K562 (cell line): ENCODE data around the gene ZNF502. TPM values are rescaled to one million over a fixed set of nuclear protein-coding genes. Genes with fewer than 3 reads are reported as not detected.
A peak's percentile ranks its signal among the peaks of the same experiment; 100 is the strongest.

ENCODE experiments used
- ETV5 ChIP-seq: sonication (generic); formaldehyde crosslinking; IDR thresholded peaks from 2 replicates; pipeline ENCODE4 v1.4.0; 2020; ENCODE audit warnings: low read depth, mild to moderate bottlenecking, missing genetic modification reagents
- MCM7 ChIP-seq, 2 experiments: fragments of 450-650 bp; IDR thresholded peaks; 2 replicates each; pipeline ENCODE4 v1.6.1; 2016 to 2018
- ZBTB8A ChIP-seq: fragments of 450-650 bp; IDR thresholded peaks from 2 replicates; pipeline ENCODE4 v1.6.1; 2018; ENCODE audit warnings: mild to moderate bottlenecking, moderate library complexity; ENCODE audit not compliant: partially characterized antibody
- ZNF431 ChIP-seq: sonication (generic); formaldehyde crosslinking; IDR thresholded peaks from 2 replicates; pipeline ENCODE4 v1.8.0; 2022; ENCODE audit warnings: mild to moderate bottlenecking, missing genetic modification reagents
- ZNF507 ChIP-seq: conservative IDR thresholded peaks from 2 replicates; pipeline ENCODE4 v1.6.1; 2017; ENCODE audit warnings: missing genetic modification characterization, missing compliant biosample characterization
- ZNF785 ChIP-seq: fragments of 250-450 bp; sonication (Bioruptor Pico); IDR thresholded peaks from 2 replicates; pipeline ENCODE4 v1.4.0; 2020; ENCODE audit warnings: mild to moderate bottlenecking
- polyA plus RNA-seq, 8 experiments: library from polyadenylated mRNA; depleted of rRNA in 4 of 8; stranded (reverse) in 5 of 8; unstranded in 3 of 8; fragments of >200 nt; fragmentation: Nextera tagmentation in 2 of 8; fragmentation: Illumina TruSeq in 1 of 8; extraction: Ambion mirVana in 2 of 8; extraction: Trizol in 1 of 8; gene quantifications; 2 replicates each; pipeline versions ENCODE4 v1.2.1 to v1.2.3, GENCODE V29; 2011 to 2014; ENCODE audit warnings: inconsistent platforms in 1 of 8, missing spikeins in 1 of 8
- total RNA-seq, 7 experiments: library from RNA; depleted of rRNA in 6 of 7; stranded (reverse); fragments of >200 nt in 6 of 7; fragmentation: Illumina TruSeq in 2 of 7; extraction: Trizol in 2 of 7; gene quantifications; 2 replicates each; pipeline versions ENCODE4 v1.2.1 to v1.2.3, GENCODE V29; 2011 to 2021; ENCODE audit warnings: low replicate concordance in 1 of 7
- TF ChIP-seq, protein P1 (sequence below): conservative IDR thresholded peaks from 2 replicates; pipeline ENCODE4 v1.6.1; 2011; ENCODE audit warnings: low read depth, mild to moderate bottlenecking, low read length; ENCODE audit not compliant: control insufficient read depth
- TF ChIP-seq, protein P2 (sequence below): fragments of 450-650 bp; IDR thresholded peaks from 2 replicates; pipeline ENCODE4 v1.6.1; 2016; ENCODE audit warnings: mild to moderate bottlenecking, moderate library complexity
- TF ChIP-seq, protein P3 (sequence below): fragments of 450-650 bp; formaldehyde crosslinking; IDR thresholded peaks from 2 replicates; pipeline ENCODE4 v1.4.0; 2022; ENCODE audit warnings: mild to moderate bottlenecking, moderate library complexity
- TF ChIP-seq, protein P4 (sequence below): IDR thresholded peaks from 3 replicates; pipeline ENCODE4 v1.6.1; 2011; ENCODE audit warnings: borderline replicate concordance, mild to moderate bottlenecking; ENCODE audit not compliant: insufficient read length, insufficient read depth
- TF ChIP-seq, protein P5 (sequence below): sonication (generic); formaldehyde crosslinking; IDR thresholded peaks from 2 replicates; pipeline ENCODE4 v1.8.0; 2022; ENCODE audit warnings: missing genetic modification reagents, mild to moderate bottlenecking, moderate library complexity, borderline replicate concordance

ZNF502 gene
- total and polyA plus RNA-seq, 9 of the 15 experiments (the other 6 are each of a cell fraction or from before 2014, with no cell fraction given) = 0.38 to 0.98 (median 0.67) TPM

DNA sequence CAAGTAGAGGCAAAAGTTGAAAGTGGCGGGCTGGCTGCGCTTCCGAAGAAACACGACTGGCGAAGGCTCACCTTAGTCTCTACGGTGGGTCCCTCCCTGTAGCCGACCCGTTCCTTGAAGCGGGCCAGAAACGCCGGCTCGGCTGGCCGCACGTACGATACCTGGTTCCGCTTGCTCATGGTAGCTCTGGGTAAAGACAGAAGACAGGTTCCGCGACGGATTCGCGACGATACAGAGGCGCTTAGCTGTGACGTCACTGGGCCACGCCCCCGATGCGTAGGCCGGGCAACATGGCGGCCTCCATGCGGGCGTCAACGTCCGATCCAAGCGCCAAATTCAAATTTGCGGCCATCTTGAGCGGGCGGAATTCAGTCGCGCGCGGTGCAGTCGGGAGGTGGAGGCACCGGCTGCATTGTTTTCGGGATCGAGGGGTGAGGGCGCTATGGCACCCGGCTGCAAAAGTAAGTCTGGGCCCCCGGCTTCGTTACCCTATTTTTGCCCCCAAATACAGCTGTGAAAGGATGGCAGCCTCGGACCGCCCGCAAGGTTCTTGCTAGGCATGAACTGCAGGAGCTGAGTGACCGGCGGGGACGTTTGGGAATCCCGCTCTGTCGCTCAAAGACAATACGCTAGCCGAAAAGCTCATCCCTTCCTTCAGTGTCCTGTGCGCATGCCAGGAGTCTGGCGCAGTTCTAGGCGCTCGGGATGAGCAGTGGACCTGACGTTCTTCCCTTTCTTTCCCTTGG, 49.1 kb downstream of the ZNF502 start, which contains the start of the genes KIAA1143 and KIF15 (continued):
- TF ChIP-seq, protein P1, sequence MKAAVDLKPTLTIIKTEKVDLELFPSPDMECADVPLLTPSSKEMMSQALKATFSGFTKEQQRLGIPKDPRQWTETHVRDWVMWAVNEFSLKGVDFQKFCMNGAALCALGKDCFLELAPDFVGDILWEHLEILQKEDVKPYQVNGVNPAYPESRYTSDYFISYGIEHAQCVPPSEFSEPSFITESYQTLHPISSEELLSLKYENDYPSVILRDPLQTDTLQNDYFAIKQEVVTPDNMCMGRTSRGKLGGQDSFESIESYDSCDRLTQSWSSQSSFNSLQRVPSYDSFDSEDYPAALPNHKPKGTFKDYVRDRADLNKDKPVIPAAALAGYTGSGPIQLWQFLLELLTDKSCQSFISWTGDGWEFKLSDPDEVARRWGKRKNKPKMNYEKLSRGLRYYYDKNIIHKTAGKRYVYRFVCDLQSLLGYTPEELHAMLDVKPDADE = peak; percentile 92
- TF ChIP-seq ZNF507 (no peak), ZNF785 (CRISPR knock-in tag) (no peak), ETV5 (CRISPR knock-in tag) (peak; percentile 51; the same call in 1 of the 2 replicates), MCM7 (IDR thresholded peaks at IDR 0.05) (no peak), ZBTB8A (no peak), ZNF431 (CRISPR knock-in tag) (peak; percentile 63; the same call in 1 of the 2 replicates)
- TF ChIP-seq, protein P2, sequence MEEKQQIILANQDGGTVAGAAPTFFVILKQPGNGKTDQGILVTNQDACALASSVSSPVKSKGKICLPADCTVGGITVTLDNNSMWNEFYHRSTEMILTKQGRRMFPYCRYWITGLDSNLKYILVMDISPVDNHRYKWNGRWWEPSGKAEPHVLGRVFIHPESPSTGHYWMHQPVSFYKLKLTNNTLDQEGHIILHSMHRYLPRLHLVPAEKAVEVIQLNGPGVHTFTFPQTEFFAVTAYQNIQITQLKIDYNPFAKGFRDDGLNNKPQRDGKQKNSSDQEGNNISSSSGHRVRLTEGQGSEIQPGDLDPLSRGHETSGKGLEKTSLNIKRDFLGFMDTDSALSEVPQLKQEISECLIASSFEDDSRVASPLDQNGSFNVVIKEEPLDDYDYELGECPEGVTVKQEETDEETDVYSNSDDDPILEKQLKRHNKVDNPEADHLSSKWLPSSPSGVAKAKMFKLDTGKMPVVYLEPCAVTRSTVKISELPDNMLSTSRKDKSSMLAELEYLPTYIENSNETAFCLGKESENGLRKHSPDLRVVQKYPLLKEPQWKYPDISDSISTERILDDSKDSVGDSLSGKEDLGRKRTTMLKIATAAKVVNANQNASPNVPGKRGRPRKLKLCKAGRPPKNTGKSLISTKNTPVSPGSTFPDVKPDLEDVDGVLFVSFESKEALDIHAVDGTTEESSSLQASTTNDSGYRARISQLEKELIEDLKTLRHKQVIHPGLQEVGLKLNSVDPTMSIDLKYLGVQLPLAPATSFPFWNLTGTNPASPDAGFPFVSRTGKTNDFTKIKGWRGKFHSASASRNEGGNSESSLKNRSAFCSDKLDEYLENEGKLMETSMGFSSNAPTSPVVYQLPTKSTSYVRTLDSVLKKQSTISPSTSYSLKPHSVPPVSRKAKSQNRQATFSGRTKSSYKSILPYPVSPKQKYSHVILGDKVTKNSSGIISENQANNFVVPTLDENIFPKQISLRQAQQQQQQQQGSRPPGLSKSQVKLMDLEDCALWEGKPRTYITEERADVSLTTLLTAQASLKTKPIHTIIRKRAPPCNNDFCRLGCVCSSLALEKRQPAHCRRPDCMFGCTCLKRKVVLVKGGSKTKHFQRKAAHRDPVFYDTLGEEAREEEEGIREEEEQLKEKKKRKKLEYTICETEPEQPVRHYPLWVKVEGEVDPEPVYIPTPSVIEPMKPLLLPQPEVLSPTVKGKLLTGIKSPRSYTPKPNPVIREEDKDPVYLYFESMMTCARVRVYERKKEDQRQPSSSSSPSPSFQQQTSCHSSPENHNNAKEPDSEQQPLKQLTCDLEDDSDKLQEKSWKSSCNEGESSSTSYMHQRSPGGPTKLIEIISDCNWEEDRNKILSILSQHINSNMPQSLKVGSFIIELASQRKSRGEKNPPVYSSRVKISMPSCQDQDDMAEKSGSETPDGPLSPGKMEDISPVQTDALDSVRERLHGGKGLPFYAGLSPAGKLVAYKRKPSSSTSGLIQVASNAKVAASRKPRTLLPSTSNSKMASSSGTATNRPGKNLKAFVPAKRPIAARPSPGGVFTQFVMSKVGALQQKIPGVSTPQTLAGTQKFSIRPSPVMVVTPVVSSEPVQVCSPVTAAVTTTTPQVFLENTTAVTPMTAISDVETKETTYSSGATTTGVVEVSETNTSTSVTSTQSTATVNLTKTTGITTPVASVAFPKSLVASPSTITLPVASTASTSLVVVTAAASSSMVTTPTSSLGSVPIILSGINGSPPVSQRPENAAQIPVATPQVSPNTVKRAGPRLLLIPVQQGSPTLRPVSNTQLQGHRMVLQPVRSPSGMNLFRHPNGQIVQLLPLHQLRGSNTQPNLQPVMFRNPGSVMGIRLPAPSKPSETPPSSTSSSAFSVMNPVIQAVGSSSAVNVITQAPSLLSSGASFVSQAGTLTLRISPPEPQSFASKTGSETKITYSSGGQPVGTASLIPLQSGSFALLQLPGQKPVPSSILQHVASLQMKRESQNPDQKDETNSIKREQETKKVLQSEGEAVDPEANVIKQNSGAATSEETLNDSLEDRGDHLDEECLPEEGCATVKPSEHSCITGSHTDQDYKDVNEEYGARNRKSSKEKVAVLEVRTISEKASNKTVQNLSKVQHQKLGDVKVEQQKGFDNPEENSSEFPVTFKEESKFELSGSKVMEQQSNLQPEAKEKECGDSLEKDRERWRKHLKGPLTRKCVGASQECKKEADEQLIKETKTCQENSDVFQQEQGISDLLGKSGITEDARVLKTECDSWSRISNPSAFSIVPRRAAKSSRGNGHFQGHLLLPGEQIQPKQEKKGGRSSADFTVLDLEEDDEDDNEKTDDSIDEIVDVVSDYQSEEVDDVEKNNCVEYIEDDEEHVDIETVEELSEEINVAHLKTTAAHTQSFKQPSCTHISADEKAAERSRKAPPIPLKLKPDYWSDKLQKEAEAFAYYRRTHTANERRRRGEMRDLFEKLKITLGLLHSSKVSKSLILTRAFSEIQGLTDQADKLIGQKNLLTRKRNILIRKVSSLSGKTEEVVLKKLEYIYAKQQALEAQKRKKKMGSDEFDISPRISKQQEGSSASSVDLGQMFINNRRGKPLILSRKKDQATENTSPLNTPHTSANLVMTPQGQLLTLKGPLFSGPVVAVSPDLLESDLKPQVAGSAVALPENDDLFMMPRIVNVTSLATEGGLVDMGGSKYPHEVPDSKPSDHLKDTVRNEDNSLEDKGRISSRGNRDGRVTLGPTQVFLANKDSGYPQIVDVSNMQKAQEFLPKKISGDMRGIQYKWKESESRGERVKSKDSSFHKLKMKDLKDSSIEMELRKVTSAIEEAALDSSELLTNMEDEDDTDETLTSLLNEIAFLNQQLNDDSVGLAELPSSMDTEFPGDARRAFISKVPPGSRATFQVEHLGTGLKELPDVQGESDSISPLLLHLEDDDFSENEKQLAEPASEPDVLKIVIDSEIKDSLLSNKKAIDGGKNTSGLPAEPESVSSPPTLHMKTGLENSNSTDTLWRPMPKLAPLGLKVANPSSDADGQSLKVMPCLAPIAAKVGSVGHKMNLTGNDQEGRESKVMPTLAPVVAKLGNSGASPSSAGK = peak; percentile 94
- TF ChIP-seq, protein P3, sequence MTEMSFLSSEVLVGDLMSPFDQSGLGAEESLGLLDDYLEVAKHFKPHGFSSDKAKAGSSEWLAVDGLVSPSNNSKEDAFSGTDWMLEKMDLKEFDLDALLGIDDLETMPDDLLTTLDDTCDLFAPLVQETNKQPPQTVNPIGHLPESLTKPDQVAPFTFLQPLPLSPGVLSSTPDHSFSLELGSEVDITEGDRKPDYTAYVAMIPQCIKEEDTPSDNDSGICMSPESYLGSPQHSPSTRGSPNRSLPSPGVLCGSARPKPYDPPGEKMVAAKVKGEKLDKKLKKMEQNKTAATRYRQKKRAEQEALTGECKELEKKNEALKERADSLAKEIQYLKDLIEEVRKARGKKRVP (CRISPR knock-in tag) = no peak
- TF ChIP-seq, protein P4, sequence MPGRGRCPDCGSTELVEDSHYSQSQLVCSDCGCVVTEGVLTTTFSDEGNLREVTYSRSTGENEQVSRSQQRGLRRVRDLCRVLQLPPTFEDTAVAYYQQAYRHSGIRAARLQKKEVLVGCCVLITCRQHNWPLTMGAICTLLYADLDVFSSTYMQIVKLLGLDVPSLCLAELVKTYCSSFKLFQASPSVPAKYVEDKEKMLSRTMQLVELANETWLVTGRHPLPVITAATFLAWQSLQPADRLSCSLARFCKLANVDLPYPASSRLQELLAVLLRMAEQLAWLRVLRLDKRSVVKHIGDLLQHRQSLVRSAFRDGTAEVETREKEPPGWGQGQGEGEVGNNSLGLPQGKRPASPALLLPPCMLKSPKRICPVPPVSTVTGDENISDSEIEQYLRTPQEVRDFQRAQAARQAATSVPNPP = no peak
- TF ChIP-seq, protein P5, sequence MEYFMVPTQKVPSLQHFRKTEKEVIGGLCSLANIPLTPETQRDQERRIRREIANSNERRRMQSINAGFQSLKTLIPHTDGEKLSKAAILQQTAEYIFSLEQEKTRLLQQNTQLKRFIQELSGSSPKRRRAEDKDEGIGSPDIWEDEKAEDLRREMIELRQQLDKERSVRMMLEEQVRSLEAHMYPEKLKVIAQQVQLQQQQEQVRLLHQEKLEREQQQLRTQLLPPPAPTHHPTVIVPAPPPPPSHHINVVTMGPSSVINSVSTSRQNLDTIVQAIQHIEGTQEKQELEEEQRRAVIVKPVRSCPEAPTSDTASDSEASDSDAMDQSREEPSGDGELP (CRISPR knock-in tag) = peak; percentile 94
